GM19452 (cell line): ENCODE measurements around the gene NUDT4.
"Not testable (repeated sequence)": the region's sequence is repeated elsewhere in the genome, so short reads cannot be mapped to it uniquely, and the experiment has no call there.

ENCODE experiments used
- ATAC-seq: cut with Tn5 transposase; IDR thresholded peaks from one replicate; pipeline ENCODE4 v1.9.1; 2021; ENCODE audit not compliant: unreplicated experiment

Gene NUDT4

GRCh38 chr12:93399183-93399863 is 21.6 kb downstream of the NUDT4 start:
- ATAC-seq: peak; percentile 74

- no peak for ATAC-seq
Observed at GRCh38 chr12:93402333-93403311, 24.9 kb downstream of the NUDT4 start.

DNA sequence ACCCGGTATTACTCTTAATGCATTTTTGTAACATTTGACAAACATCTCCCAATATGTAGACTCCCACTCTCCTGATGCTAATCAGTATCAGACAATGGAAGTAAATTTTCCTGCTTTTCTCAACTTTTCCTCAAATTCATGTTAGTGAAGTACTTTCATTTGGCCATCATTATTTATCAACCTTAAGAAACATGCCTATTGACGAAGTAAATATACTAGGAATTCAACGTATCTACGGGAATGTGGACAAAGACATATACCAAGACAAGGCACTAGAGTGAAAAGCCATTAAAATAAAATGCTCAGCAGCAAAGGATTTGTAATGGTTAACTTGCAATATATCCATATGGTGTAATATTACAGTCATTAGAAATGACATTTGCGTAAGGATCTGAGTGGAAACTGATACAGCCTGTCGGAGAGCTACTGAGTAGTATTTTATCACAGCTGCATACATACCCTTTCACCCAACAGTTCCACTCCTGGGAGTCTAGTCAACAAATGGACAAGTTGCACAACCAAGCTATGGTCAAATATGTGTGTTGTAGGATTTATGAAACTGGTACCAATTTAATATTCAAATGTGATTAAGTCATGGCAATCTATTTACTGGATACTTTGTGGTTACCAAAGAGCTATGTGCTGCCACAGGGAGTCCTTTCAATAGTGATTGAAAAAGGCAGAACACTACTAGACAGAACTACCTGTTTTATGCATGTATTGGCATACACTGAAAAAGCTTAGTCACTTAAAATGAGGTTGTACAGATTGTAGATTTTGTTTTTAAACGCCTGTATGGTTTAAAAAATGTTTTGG is 26.5 kb downstream of the NUDT4 start:
- ATAC-seq: no peak

- no peak for ATAC-seq
Observed at GRCh38 chr12:93404961-93405849, 27.5 kb downstream of the NUDT4 start.

- ATAC-seq: no peak
Observed at GRCh38 chr12:93407054-93407962, 29.6 kb downstream of the NUDT4 start.

GRCh38 chr12:93407963-93408283 is 30.2 kb downstream of the NUDT4 start:
- ATAC-seq: no peak

GRCh38 chr12:93408813-93409212 is 31.1 kb downstream of the NUDT4 start:
- no peak for ATAC-seq

DNA sequence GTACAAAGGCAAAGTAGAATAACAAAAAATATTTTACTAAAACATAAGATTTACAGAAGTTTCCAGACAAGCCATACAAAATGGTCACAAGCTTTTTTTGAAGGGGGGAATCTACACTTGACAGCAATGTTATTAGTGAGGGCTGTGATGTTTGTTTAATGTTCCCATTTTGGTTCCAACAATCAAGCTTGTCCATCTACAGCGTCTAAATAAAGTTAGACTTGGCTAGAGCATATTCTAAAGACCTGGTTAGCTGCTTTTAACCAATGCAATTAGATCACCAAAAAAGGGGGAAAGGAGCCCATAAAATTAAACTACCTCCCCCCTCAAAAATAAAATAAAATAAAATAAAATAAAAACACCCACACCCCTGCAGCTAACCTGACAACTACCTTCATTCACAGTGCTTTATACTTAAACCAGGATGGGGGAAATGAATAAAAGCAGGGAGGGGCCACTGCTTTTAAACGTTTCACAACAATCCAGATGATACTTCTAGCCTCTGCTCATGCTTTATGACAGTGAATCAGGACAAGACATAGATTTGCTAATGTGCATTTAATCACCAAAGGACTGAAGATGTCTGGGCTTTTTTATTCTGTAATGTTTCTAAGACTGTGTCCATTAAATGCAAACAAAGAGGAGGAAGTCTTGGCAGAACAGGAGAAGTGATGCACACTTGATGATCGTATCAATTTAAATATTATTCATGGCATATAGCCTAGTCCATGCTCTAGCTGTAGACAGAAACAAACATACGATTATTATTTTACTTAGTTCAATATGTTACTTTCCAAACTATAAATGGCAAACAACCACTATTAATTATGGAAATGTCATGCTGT is 31.8 kb downstream of the NUDT4 start:
- not testable (repeated sequence) for ATAC-seq

GRCh38 chr12:93411060-93411459 is 33.3 kb downstream of the NUDT4 start:
- ATAC-seq: not testable (repeated sequence)

GRCh38 chr12:93412396-93412795 is 34.7 kb downstream of the NUDT4 start:
- not testable (repeated sequence) for ATAC-seq

DNA sequence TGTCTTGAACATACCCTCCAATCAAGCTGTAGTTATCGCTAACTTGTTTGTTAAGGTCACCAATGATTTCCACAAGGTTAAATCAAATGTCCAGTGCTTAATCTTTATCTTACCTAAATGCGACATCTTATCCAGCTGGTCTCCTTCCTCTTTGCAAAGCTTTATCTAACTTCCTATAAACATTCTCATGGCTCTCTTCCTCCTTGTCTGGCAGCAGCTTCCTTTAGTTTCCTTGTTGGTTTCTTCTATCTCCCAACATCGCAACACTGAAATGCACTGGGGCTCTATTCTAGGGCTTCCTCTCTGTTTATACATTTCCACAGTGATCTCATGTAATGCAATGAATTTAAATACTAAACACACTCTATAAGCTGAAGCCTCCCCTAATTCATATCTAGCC is 35.3 kb downstream of the NUDT4 start:
- ATAC-seq: no peak

DNA sequence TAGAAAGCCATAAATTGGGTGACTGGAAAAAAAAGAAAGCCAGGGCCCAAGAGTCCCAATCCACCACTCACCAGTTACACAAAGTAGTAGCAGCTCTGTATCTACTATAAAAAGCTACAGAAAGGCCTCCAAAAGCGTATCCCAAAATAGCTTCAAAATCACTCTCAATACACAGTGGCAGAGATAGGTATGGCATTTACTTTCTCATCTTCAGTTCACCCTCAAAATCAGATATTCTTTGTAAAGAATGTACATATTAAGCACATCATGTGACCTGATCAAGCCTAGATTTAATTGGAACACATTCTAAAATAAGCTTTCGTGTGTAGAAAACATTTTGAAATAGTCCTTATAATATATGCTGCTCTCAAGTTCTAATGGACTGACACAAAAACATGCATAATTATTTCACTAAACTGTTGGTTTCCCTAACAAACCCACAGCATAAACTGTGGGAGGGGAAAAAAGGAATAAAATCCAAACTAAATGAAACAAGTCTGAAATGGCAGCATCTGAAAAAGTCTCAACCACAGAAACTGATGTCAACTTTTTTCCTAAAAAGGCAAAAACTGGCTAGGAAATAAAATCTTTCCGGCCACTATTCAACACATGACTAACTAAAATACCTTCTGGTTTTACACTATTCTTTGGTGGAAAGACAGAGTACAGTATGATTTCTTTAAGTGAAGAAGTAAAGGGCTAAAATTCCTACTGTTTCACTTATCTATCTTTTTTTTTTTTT is 38.2 kb downstream of the NUDT4 start:
- ATAC-seq: no peak

- ATAC-seq: no peak
Observed at GRCh38 chr12:93417967-93418480, 40.3 kb downstream of the NUDT4 start.

- no peak for ATAC-seq
Observed at GRCh38 chr12:93419388-93420034, 41.8 kb downstream of the NUDT4 start.

DNA sequence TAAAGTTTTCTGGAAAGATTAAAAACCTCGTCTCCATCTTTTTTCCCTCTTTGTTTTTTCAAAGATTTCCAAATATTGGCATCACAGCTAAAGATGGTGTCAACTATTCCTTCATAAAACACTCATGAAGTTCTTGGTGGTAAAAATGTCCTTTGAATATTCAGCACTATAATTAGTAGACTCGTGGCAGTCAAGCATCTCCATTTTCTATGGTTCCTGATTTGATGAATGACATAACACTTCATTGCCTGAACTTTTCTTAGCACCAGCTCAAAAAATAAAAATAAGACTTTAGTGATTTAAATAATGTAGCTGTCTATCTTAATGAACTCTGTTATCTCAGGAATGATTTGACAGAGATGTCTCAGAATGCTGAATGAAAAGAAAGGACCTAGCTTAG is 44.3 kb downstream of the NUDT4 start:
- ATAC-seq: no peak

- ATAC-seq: no peak
Observed at GRCh38 chr12:93425736-93426411, 48.1 kb downstream of the NUDT4 start.

DNA sequence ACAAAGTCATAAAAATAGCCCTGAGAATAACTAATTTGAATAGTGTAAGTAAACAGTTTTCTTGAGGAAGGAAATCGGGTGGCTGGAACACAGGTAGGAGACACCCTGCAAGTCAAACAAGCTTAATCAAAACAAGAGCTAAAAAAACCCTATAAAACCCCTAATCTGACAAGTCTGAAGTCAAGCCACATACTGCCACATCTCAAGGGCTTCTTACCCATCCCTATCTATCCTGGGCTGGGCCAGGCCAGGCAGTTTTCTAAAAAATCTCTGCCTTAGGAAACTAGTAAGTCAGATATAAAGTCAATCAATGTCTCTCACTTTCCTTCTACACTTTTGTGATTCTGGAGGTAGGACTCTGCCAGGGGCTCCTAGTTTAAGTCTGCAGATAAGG is 48.7 kb downstream of the NUDT4 start:
- ATAC-seq: no peak
